ENCODE data around the gene NDUFS6.

Gene NDUFS6

GRCh38 chr5:1818784-1819183, 17.6 kb downstream of the NDUFS6 start:
- no peak for DNase-seq

- no peak for DNase-seq
These were observed 18.3 kb downstream of the NDUFS6 start for GRCh38 chr5:1819458-1819857.

DNA sequence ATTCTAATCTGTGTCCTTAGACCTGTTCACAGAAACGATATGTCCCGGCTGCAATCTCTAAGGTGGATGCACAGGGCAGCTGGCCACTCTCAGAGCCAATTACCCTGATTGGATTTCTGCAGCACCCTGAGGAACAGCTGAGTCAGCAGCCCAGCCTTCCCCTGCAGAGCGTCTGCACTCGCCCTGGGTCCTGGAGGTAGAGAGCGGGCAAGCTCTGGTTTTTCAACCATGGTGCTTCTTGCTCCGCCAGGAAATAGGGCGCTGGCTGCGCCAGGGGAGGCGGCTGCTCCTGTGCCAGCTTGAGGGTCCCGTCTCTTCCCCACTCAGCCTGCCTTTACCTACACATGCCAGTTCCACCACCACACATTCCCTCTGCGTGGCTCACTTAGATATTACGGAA, 19.2 kb downstream of the NDUFS6 start:
- no peak for DNase-seq

DNA sequence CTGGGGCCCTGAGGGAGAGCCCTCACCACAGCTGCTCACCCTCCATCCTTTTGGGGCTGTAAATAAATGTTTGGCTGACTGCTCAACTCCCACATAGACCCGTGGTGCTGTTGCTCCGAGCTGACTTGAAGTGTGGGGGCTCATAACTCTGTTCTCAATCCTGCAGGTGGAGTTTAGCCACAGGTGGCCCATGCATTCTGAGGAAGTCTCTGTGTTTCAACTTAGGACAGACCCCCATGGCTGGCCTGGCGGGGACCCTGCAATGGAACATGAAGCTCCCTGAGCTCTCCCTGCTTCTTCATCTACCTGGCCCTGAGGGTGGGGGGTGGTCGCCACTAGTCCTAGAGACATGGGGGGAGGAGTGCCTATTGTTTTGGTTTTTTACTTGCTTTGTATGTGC, 19.7 kb downstream of the NDUFS6 start:
- DNase-seq: no peak

GRCh38 chr5:1821862-1822261, 20.7 kb downstream of the NDUFS6 start:
- no peak for DNase-seq

DNA sequence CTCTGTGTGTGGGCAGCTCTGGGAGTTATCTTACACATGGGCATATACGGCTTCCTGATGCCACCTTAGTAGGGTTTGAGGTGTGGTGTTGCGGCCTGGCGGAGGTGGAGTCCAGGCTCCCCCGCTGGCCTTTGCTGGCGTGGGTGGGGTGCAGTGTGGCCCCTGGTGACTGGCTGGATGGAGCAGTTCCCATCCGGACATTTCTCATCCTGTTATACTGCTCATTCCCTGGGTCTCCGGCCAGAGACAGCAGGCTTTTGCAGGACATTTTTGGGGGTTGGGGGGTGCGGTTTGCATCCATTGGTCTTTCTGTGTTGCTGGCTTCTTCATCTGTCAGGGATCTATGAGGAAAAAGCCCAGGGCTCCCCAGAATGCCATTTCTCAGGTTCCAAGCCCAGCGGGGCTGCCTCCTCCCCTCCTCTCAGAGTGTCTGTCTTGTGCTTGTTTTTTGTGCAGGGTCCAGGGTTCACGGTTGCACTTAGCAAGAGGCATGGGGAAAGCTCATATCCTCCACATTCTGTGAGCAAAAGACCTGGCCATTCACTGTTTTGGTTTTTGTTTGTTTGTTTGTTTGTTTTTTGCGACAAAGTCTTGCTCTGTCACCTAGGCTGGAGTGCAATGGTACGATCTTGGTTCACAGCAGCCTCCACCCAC, 22.3 kb downstream of the NDUFS6 start:
- DNase-seq: no peak

DNA sequence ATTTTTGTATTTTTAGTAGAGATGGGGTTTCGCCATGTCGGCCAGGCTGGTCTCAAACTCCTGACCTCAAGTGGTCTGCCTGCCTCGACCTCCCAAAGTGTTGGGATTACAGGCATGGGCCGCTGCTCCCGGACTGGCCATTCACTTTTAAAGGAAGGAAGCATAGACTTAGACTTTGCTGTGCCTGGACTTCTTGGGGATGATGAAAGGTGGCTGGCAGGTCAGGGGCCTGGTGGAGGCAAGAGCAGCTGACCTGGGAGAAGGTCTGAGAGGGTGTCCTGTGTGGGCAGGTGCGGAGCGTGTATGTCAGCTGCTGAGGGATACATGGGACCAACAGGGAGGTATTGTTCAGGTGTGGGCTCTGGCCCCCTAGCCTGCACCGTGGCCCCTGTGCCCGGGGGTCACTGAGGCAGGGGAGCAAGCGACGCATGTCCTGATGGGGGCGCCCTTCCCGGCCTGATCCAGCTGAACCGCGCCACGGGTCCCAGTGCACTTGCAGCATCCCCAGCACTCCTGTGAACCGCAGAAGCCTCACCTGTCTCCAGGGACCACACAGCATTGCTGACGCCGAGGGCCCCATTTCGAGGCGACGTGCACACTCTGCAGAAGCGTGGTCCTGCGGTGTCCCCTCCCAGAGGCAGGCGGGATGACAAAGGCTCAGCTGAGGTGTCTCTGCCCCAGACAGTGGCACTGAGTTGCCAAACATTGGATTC, 23.1 kb downstream of the NDUFS6 start:
- no peak for DNase-seq

- no peak for DNase-seq
These were observed 24.0 kb downstream of the NDUFS6 start for GRCh38 chr5:1824903-1825841.

DNA sequence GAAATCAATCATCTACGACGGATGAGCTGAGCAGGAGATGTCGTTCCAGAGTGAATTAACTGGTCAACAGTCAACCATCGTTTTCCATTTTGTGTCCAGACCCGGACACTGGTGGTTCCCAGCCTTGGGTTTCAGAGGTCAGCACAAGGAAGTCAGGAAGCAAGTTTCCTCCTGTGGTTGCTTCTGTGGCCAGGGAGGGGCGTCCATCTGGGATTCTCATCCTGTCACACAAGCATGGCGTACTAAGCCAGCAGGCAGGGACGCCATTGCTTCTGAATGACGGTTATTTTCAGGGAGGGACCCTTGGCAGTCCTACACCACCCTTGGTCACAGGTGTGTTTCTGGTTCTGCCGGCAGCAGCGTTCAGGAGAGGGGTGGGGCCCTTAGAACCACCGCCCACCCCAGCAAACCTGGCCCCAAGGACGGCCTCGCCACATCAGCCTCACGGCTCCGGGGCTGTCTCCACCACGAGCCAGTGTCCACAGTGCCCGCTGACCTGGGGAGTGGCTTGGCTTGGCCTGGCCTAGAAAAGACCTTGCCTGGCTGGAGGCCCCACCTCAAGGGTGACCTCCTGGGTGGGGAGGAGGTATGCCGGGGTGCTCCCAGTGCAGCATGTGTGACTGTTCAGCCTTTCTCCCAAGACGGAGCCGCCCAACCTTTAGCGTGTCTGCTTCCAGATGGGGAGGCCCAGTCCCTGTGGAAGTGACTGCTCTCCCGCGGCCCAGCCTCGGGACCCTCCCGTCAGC, 25.2 kb downstream of the NDUFS6 start:
- no peak for DNase-seq

- DNase-seq: no peak
These were observed 26.0 kb downstream of the NDUFS6 start for GRCh38 chr5:1827025-1827885.

GRCh38 chr5:1827886-1828397, 26.7 kb downstream of the NDUFS6 start:
- DNase-seq: peak; percentile 34 to 56

DNA sequence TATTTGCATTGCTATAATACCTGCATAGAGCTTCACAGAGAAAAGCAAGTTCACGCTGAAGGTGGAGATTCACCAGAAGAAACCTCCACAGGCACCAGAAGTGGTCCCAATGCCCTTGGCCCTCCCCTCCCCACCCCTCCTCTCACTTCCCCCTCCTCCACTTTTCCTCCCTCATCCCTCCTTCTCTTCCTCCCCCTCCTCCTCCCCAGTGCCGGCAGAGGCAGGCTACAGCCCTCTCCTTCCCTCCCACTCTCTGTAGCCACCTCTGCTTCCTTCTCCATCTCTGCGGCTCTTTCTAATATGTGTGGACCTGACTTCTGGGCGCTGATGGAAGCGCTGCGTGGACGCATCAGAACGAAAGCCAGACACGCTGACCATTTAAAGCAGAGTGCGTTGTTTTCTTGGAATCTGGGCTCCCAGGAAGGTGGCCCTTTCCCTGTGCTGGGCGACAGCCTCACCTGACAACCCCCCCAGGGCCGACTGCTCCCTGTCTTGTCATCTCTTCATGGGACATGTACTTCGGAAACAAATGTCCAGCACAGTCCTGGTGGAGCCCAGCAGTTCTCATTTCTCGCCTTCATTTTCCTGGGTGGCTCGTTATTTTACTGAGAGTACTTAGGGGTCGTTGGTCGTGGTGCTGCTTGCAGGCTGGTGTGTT, 29.5 kb downstream of the NDUFS6 start:
- DNase-seq: no peak

DNA sequence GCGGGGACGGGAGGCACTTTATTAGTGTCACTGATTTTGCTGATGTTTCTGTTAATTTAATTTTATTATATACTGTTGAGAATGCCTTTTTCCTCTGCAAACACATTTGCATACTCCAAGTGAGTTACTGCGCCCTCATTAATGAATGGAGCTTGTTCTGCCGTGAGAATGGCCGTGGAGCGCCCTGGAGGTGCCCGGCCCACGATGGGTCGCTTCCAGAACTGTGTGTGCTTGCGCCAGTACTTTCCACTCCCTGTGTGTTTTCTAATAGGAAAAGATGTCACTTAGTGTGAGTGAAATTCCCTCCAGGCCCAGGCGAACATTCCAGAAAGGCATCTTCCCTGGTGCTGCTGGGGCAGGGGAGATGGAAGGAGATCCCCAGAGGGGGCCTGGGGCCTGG, 30.1 kb downstream of the NDUFS6 start:
- DNase-seq: no peak

DNA sequence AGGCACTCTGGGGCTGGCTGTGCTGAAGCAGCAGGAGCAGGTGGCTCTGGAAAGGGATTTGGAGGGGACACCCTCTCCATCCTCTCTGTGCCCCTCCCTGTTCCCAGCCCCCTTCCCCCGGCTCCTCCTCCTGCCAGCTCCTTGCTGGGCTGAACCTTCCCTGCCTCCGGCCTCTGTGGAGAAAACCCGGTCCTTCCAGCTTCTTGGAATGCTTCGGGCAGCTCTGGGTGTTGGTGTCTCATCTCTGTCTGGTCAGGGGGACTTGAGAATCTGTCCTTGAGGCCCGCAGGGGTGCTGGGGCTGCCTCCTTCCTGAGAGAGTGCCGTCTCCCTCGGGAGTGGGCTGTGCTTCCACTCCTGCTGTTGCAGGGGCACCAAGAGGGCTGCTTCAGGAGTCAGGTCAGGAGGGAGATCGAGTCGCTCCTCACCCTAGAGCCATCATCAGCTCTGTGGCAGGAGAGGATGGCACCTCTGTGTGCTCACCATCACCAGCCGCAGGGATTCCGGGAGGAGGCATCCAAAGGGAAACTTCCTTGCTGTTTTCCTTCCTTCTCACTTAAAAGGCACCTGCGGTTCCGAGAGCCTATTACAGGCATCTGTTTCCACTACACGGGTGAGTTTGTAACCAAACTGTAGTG, 30.6 kb downstream of the NDUFS6 start:
- DNase-seq: no peak

DNA sequence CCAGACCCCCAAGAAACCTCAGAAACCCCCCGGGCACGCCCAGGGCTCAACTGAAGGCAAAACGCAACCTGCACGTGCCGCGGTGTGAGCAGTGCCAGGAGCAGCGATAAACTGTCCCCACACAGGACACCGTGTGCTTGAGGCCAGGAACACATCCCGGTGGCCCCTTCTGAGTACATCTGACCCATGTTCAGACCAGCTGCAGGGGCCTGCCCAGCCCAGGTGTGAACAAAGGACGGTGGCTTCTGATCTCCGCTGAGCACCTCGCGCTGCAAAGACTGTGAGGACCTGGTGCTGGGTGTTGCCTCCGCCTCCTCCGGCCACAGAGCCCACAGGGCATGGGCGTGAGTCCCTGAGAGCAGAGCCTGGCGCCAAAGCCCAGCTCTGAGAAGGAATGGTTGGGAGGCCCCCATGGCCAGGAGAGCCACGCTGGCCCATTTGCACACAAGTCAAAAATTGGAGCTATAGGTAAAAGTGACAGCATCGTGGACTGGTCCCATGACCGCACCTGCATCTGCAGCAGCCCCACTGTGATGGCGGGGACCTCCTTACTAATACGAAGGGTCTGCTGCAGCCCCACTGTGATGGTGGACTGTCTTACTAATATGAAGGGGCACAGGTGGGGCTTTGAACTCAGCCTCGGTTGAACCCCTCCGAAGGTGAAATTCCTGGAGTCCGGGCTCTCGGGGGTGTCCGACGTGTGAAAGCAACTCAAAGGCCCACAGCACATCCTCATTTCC, 31.5 kb downstream of the NDUFS6 start:
- DNase-seq: no peak

- DNase-seq: no peak
These were observed 32.2 kb downstream of the NDUFS6 start for GRCh38 chr5:1833264-1834021.

- no peak for DNase-seq
These were observed 32.9 kb downstream of the NDUFS6 start for GRCh38 chr5:1834022-1834551.

- no peak for DNase-seq
These were observed 33.7 kb downstream of the NDUFS6 start for GRCh38 chr5:1834721-1835429.
